Esophagus squamous epithelium (tissue), 4 donors: ENCODE measurements around the gene RNF113B.

Source experiments
- CTCF ChIP-seq, 6 experiments: fragments of 450-650 bp in 4 of 6; fragments of 200-600 bp in 2 of 6; sonication (generic) in 2 of 6; IDR thresholded peaks; one replicate each; pipeline ENCODE4 v1.5.1; 2016 to 2019; ENCODE audit warnings: antibody characterized with exemption in 6 of 6, mild to moderate bottlenecking in 4 of 6, moderate library complexity in 4 of 6
- POLR2A ChIP-seq, 4 donors: fragments of 450-650 bp; IDR thresholded peaks; one replicate each; pipeline ENCODE4 v1.6.1; 2017; ENCODE audit warnings: antibody characterized with exemption in 4 of 4, mild to moderate bottlenecking in 4 of 4, moderate library complexity in 3 of 4

- no peak for TF ChIP-seq CTCF (IDR thresholded peaks at IDR 0.05)
- no peak for TF ChIP-seq POLR2A (IDR thresholded peaks at IDR 0.05)
Observed at GRCh38 chr13:98143601-98144026, 33.5 kb downstream of the RNF113B start.
